Left ventricle myocardium superior (tissue), 1 donor: ENCODE data around the gene DLG2. TPM values are rescaled to one million over a fixed set of nuclear protein-coding genes. Genes with fewer than 3 reads are reported as not detected.
"Not testable (repeated sequence)": the region's sequence is repeated elsewhere in the genome, so short reads cannot be mapped to it uniquely, and the experiment has no call there.

Source experiments
- ATAC-seq: fragments of 200-7000 bp; cut with Tn5 transposase; one replicate; pipeline ENCODE4 v1.9.1; 2020; ENCODE audit warnings: mild to moderate bottlenecking, moderate library complexity
- DNase-seq: peaks from one replicate; pipeline ENCODE4 v3.0.0-alpha.2; 2020
- intact Hi-C: fragments of 100-400 bp; cut with micrococcal nuclease; formaldehyde crosslinking; loops from one replicate; pipeline ENCODE4 v1.11.0; 2022
- total RNA-seq: library from RNA; stranded (reverse); fragmentation: NEBNext Ultra II Directional; extraction: Animal tissue kit (Norgen Biotek cat#: 25700); gene quantifications from one replicate; pipeline ENCODE4 v1.2.1, GENCODE V29; 2021
- donor health status: DM: no; HTN: yes; CAD: no; lungs with severe emphysema.

The DLG2 gene
- total RNA-seq, 1 donor from 2014 or later: 5.7 TPM

- DNase-seq: no peak
- ATAC-seq: no peak
- intact Hi-C loops: no loop called here
Measured at GRCh38 chr11:83760932-83761331, 1866.2 kb downstream of the DLG2 start.

- ATAC-seq (no peak), DNase-seq (no peak)
- intact Hi-C loops: no loop called here
Measured at GRCh38 chr11:83759148-83759547, 1868.0 kb downstream of the DLG2 start.

DNA sequence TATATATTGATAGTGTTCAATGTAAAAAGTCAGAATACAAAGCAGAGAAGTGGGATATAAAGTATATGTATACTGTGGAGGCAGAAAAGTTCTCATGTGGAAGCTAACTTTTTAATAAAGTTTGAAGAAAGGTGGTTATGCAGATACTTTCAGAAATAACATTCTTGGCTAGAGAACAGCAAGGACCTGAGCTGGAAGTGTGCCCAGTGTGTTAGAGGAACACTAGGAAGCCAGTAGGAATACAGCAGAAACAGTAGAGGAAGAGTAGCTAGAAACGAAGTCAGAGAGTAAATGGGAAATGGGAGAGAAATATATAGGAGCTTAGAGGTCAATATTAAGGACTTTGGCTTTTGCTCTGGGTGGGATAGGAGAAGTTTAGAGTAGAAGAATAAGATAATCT is 1876.1 kb downstream of the DLG2 start:
- ATAC-seq (no peak), DNase-seq (no peak)
- intact Hi-C loops: no loop called here

- no peak for DNase-seq
- no peak for ATAC-seq
- intact Hi-C loops: no loop called here
Measured at GRCh38 chr11:83746921-83747585, 1880.1 kb downstream of the DLG2 start.

DNA sequence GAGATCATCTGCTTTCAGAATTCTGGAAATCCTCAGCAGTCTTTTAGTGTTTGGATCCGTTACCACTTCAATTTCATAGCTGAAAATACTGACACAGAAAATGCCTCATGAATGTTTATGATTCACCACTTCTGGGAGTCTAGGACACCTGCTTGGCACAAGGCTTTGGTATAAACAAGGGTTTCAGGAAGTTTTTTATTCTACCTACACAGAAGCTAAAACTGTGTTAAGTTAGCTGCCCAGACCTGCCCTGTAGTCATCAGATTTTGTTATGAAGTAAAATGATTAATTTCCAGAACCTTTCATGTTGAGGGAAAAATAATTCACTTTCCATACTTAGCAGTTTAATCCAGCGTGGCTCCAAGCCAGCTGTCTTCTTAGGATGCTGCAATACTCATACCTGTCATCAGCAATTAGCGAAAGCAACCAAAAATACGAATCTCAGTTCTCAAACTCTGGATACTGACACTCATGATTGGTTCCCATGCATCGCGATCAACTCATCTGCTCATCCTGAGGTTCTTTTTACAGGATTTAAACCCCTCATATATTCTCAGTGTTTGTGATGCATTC is 1882.4 kb downstream of the DLG2 start:
- intact Hi-C loops: no loop called here
- ATAC-seq: no peak
- no peak for DNase-seq

DNA sequence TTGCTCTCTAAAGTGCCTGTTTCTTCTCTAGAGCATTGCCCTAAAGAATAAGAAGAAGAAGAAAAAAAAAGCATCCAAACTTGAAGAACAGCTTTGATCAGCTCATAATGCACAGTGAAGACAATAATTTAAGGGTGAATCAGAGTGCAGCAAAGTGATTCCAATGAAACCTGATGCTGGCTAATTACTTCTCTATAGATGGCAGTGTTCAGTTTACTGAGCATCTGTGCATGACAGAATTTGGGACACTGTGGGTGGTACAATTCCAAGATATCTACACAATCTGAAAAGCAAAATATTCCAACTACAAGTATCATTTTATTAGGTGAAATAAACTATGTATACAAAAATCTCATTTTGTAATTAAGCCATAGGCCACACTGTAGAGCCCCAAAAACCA is 1890.5 kb downstream of the DLG2 start:
- ATAC-seq (no peak), DNase-seq (no peak)
- intact Hi-C loops: no loop called here

GRCh38 chr11:83734120-83734519 is 1893.0 kb downstream of the DLG2 start:
- no peak for ATAC-seq
- no peak for DNase-seq
- intact Hi-C loops: no loop called here

- DNase-seq, intact Hi-C loops, ATAC-seq: not testable (repeated sequence)
Measured at GRCh38 chr11:83731288-83731687, 1895.9 kb downstream of the DLG2 start.

DNA sequence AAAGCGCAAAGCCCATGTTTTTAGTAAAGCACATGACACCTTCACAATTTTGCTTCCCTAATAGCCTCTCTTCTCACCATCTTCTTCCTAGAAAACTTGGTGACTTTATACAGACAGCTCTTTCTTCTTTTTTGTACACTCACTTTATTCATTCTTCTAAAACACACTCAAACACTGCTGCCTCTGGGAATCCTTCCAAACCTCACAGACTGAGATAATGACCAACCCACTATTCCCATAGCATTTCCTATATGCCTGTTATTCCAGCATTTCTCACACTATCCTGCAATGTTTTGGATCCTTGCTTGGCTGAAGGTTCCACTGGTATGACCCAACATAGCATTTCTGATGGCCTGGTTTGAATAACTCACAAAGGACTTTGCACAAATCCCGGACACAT is 1898.9 kb downstream of the DLG2 start:
- intact Hi-C loops: no loop called here
- DNase-seq (no peak), ATAC-seq (no peak)

GRCh38 chr11:83727251-83727650 is 1899.9 kb downstream of the DLG2 start:
- no peak for DNase-seq
- ATAC-seq: no peak
- intact Hi-C loops: no loop called here

DNA sequence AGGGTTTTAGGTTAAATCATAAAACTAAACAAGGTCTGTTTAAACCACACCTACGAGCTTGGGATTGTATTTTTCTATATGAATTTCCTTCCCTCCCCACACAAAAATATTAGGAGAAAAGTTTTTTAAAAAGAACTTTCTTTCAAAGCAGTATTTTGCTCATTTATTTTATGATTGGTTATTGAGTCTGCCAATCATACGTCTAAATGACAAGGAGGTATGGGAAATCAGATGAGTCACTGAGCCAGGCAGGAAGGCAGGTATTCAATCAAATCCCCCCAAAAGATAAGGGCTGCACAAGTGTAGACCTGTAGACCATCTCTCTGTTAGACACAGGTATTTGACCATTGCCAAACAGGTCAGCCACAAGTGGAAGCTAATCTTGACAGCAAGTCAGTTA is 1900.8 kb downstream of the DLG2 start:
- intact Hi-C loops: no loop called here
- no peak for DNase-seq
- no peak for ATAC-seq

- DNase-seq: no peak
- intact Hi-C loops: no loop called here
- ATAC-seq: no peak
Measured at GRCh38 chr11:83725728-83726127, 1901.4 kb downstream of the DLG2 start.

DNA sequence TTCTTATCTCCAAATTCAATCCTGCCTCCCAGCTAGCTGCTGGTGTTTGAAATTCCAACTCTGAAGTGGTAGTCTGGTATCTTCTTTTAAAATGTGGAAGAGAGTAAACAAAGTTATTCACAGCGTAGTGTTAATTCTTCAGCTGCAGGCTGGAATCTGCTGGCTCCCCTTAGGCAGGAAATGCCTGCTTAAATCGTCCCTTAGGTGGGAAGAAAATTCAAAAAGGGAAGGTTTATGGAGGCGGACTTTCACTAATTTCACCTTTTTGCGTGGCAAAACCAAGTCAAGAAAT is 1901.9 kb downstream of the DLG2 start:
- intact Hi-C loops: no loop called here
- ATAC-seq (no peak), DNase-seq (no peak)

GRCh38 chr11:83723999-83724398 is 1903.1 kb downstream of the DLG2 start:
- no peak for DNase-seq
- ATAC-seq: peak; percentile 89
- intact Hi-C loops: loop anchor here (5.0 kb wide), 1 partner anchor 432 kb away; no protein-coding TSS in a partner anchor

DNA sequence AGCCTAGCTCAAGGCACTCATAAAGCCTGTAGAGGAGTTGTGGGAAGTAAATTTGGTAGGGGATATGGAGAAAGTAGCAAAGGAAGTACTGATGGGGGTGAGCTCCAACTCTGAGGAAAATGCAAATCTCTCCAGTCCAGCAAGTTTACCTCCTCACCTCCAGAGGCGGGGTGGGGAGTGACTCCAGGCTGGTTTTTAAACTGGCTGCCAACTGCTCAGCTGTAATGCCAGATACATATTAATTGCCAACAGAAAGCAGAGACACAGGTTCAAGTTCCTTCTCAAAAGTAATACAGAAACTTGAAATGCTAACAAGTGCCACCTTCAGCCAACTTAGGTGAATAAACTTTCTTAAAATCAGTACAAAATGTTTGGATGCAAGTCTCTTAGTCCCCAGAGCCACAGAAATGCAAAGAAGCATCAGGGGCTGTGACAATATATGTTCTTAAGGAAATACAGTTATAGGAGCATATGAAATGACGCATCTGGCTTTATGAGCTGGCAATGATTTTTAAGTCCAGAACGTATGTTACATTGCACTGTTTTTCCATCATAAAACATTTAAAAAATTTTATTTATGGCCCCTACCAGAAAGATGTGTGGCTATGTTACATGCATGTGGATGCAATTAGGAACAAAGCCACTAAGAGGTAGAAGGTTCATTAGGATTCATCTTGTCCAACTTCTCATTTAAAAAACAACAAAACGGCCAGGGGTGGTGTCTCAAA is 1904.6 kb downstream of the DLG2 start:
- intact Hi-C loops: loop anchor here (5.0 kb wide), 1 partner anchor 430 kb away; no protein-coding TSS in a partner anchor
- DNase-seq (no peak), ATAC-seq (no peak)

GRCh38 chr11:83721263-83721662 is 1905.9 kb downstream of the DLG2 start:
- DNase-seq (no peak), ATAC-seq (no peak)
- intact Hi-C loops: loop anchor here (5.0 kb wide), 1 partner anchor 429 kb away; no protein-coding TSS in a partner anchor

DNA sequence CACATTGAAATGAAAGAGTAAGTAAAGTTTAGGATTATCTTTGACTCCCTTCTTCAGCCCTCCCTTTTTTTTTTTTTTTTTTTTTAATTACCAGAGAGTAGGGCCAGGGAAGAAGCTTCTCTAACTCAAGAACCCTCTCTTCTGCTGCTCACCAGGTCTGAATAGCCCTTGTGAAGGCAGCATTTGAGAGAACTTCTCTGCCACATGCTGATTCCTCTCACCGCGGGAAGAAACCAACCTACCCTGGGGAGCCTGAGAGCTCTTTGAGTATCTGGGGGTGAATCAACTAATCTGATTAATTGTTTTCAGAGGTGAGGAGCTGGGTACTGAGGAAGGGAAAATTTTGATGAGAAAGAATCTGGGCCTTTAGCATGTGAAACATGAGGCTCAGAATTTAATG is 1906.5 kb downstream of the DLG2 start:
- no peak for DNase-seq
- ATAC-seq: no peak
- intact Hi-C loops: loop anchor here (5.0 kb wide), 1 partner anchor 428 kb away; no protein-coding TSS in a partner anchor

DNA sequence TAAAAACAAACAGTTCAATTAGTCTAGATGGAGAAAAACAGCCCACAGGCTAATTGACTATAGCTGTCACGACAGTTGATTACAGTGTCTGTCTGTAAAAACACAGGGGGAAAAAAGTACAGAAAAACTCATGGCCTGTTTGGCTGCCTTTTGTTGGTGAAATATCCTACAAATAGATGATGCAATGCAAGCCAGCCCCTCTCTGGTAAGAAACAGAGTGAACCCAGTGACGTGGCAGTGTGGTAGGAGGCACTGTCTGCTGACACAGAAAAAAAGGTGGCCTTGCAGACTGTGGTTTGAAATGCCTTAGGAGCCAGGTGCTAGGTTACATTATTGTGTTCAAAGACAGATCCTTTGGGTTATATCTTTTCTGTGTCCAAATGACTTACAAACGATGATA is 1909.6 kb downstream of the DLG2 start:
- intact Hi-C loops: no loop called here
- DNase-seq (no peak), ATAC-seq (no peak)

GRCh38 chr11:83715927-83716535 is 1911.1 kb downstream of the DLG2 start:
- intact Hi-C loops: no loop called here
- DNase-seq (no peak), ATAC-seq (no peak)

DNA sequence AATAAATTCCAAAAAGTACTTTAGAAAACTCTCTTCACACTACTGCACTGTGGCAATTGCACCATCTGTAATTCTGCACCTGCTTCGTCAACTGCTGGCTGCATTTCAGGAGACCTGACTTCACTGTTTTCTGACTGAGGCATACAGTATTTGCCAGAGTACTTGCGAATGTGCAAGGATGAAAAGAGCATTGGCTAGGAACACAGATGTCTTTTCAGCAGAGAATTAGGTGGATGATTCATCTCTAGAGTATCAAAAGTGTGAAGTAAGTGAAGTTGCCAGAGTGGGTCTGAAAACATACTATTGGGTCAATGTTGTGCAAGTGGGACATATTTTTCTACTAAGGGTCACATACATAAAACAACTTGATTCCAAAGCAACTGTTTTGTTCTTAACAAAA is 1913.4 kb downstream of the DLG2 start:
- ATAC-seq: peak; percentile 45
- intact Hi-C loops: no loop called here
- DNase-seq: no peak
